Adipose tissue (tissue), 3 donors: Measurements from ENCODE around the gene BGLAP. TPM values are rescaled to one million over a fixed set of nuclear protein-coding genes. Genes with fewer than 3 reads are reported as not detected.

ENCODE experiments used
- H3K27ac ChIP-seq: one replicate; pipeline ENCODE4 v1.5.1; 2013; ENCODE audit warnings: low read depth, low read length
- WGBS, 3 donors: extraction: QIAGEN DNeasy Blood & Tissue Kit; methylation state at CpG; one replicate each; pipeline ENCODE4 v1.1.7; 2013; 5-methylcytosine and 5-hydroxymethylcytosine counted together
- polyA plus RNA-seq, 3 donors: library from polyadenylated mRNA; stranded (reverse); fragments of 200-250 nt; gene quantifications; one replicate each; pipeline ENCODE4 v1.2.3, GENCODE V29; 2013
- donor health status: healthy with polysubstance abuse.
- donor health status: Bipolar disorder and iron deficiency.
- donor health status: healthy.

The BGLAP gene
- polyA plus RNA-seq, 3 donors = 0.31 to 2.8 (median 0.71) TPM

DNA sequence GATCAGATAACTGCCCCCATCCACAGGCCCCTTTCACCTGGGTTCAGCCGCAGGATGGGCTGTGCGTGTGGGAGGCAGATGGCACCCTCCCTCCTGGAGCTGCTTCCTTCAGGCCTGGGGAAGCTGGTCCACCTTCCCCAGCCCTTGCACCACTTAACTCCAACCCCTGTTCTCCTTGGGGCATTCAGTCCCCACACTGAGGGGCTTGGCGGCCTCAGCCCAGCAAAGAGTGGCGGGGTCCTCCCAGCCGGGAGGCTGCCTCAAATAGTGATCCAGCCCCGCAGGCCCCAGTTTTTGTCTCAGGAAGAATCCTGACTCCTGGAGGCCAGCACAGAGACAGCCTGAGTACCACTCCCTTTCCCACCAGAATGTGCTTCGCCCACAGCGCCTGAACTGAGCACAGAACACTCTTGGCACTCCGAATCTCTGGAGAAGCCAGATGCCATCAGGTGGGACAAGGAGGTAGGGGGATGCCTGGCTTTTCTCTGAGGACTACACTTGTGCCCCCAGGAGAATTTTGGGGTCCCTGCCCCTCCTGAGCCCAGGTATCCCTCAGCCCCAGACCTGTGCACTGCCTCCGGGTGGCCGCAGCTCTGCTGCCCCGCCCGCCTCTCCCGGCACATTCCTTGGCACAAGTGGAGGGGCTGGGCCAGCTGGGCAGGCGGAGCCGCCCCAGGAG, 4.9 kb downstream of the BGLAP start:
- H3K27ac ChIP-seq = no peak overlapping the region
- WGBS, 3 donors = 48 to 49% (median 49%) methylated on average over 16 of the region's 16 CpGs

DNA sequence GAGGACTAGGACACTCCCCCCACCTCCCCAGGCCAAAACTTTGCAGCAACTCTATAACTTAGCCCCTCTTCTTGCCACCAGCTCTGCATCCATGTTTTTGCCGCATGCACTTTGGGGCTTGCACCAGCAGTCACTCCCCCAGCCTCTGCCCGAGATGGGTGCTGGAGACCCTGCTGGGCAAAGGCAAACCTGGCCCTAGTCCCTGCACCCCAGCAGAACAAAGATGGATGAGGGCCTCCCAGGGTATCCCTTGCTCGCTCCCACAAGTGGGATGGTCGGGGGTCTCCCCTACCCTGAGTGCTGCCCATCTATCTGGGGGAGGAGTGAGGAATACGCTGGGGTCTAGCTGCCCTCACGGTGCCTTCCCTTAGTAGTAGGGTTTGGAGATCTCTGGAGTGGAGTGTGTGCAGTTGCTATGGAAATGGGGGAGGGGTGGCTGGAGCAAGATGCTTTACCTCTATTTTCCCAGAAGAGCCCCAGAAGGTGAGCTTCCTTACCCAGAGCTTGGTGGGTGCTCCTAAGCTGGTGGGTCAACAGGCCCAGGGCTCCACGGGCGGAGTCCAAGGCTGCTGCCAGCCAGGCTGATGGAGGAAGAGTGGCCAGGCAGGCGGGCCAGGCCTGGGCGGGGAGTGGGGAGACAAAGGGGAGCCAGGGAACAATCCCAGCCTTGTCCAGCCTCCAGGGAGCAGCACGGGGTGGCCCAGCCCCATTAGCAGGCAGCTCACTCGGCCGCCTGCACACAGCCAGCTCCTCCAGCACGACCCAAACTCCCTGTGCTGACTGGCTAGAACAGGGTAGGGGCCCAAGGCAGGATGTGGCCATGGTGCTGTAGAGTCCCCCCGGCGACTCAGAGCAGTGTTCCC, 5.7 kb downstream of the BGLAP start, which contains the start of gene PAQR6:
Gene PAQR6 (minus strand): TSS at position 597 of the 863 bp plus-strand sequence. CDS start 1,325 bp downstream, outside the sequence.
- no peak within 1 kb of the TSS for H3K27ac ChIP-seq
- WGBS, 3 donors = 32 to 69% (median 55%) methylated on average over 16 of the region's 16 CpGs

GRCh38 chr1:156248323-156248683, 6.3 kb downstream of the BGLAP start:
- no peak overlapping the region for H3K27ac ChIP-seq
- 67 to 87% (median 82%) methylated on average over 2 to 4 of the region's 4 CpGs for WGBS, 3 donors

DNA sequence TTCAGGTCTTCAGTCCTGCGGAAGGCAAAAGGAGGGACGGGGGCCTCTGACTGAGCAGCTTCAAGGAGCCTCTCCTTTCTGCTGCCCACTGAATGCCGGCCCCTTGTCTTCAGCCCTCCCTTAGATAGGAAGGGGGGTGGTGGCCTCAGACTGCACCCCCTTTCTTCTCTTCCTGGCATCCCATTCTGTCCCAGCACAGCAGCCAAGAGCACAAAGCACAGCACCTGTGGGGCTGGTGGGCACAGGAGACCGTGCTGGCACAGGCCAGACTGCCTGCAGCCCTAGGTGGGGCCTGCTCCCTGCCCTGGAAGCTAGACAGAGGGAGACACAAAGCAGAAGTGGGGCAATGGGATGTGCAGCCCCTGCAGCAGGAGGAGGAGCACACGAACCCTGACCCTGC, 7.6 kb downstream of the BGLAP start:
- 81 to 96% (median 83%) methylated on average over 5 of the region's 5 CpGs for WGBS, 3 donors
- no peak overlapping the region for H3K27ac ChIP-seq

DNA sequence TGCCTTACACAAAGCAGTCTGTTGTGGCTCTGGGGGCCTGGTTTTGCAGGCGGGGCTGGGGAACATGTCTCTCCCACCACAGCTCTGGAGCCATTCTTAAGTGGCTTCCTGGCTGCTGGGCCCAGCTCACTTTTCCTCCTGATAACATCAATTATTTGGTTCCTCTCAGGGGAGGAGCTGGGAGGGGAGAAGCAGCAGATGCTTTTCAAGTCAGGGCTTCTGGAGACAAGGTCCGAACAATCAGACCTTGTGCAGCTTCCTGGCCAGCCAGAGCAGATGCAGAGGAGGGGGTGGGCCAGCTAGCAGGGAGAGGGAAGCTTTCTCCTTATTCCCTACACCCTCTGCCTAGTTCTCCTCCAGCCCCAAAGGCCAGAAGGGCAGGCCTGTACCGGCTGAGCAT, 9.5 kb downstream of the BGLAP start:
- WGBS, 3 donors = 34 to 55% (median 43%) methylated on average over 3 of the region's 3 CpGs
- no peak overlapping the region for H3K27ac ChIP-seq

GRCh38 chr1:156253634-156254033, 11.7 kb downstream of the BGLAP start:
- 93 to 95% (median 93%) methylated on average over 3 of the region's 3 CpGs for WGBS, 3 donors
- no peak overlapping the region for H3K27ac ChIP-seq

- 71 to 91% (median 78%) methylated on average over 2 of the region's 2 CpGs for WGBS, 3 donors
- H3K27ac ChIP-seq = no peak overlapping the region
These were observed 15.7 kb downstream of the BGLAP start for GRCh38 chr1:156257711-156258110.

- 94 to 97% (median 96%) methylated on average over 8 of the region's 8 CpGs for WGBS, 3 donors
These were observed 16.9 kb downstream of the BGLAP start for GRCh38 chr1:156258859-156259258.

DNA sequence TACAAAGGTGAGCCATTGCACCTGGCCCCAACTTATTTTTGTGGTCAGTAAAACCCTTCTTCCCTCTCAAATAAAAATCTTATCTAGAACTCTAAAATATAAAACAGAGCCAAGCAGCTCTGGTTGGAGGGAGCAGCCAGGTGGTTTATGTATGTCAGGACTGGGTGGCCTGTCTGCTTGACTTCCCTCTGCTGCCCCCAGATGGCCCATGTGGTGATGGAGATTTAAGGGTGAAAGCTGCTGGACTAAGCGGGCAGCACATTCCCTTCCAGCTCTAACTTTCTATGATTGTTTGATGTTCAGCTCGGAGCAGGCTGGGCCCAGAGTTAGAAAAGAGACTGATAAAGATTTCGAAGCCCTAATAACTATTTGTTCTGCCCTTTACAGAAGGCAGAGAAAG, 17.8 kb downstream of the BGLAP start:
- 79 to 83% (median 81%) methylated on average over 3 of the region's 3 CpGs for WGBS, 3 donors

More at GRCh38 chr1:156258859-156259258, 16.9 kb downstream of the BGLAP start:
- H3K27ac ChIP-seq = no peak overlapping the region

DNA sequence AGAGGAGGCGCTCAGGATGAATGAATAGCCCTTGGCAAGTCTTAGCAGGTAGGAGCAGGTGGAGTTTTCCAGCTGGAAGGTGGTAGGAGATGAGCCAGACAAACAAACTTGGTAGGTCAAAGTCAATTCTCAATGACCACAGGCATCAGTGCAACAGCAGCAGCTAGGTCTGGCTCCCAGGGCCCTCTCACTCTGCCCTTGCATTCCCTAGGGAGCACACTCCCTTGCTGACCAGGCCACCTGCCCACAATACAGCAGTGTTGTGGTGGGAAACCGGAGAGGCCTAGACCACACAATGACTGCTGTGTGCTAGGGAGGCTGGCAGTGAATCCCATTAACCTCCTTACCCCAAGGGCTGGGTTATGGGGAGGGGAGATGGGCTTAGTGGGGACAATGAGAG, 18.9 kb downstream of the BGLAP start:
- H3K27ac ChIP-seq = no peak overlapping the region
- WGBS, 3 donors = 85 to 100% (median 91%) methylated on average over 2 of the region's 2 CpGs

More for the DNA sequence above, 17.8 kb downstream of the BGLAP start:
- no peak overlapping the region for H3K27ac ChIP-seq

- H3K27ac ChIP-seq = no peak overlapping the region
- WGBS, 3 donors = 83 to 86% (median 85%) methylated on average over 9 of the region's 9 CpGs
These were observed 20.7 kb downstream of the BGLAP start for GRCh38 chr1:156262461-156263287.

GRCh38 chr1:156263288-156263655, 21.3 kb downstream of the BGLAP start:
- WGBS, 3 donors = 82 to 93% (median 91%) methylated on average over 9 of the region's 9 CpGs
- H3K27ac ChIP-seq = no peak overlapping the region

DNA sequence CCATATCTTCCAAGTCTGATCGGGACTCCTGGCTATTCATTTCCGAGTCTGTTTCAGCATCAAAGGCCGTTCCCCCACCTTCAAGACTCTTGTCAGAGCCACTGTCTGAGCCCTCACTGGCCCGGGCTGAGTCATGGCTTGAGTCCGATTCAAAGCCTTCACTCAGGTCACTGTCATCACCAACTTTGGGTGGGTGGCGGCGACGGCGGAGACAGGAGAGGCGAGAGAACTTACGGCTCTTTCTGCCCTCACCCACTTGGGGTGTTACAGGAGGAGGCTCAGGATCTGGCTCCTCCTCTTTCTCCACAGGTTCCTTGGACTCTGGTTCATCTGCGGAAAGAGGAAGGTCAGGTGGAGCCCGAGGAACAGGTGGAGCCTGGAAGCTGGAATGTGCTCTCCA, 24.1 kb downstream of the BGLAP start:
- no peak overlapping the region for H3K27ac ChIP-seq
- 91 to 94% (median 92%) methylated on average over 13 of the region's 13 CpGs for WGBS, 3 donors

- 86 to 90% (median 87%) methylated on average over 4 of the region's 4 CpGs for whole genome bisulfite sequencing, 3 donors
- no peak overlapping the region for H3K27ac ChIP-seq
These were observed 26.4 kb downstream of the BGLAP start for GRCh38 chr1:156268336-156268735.

DNA sequence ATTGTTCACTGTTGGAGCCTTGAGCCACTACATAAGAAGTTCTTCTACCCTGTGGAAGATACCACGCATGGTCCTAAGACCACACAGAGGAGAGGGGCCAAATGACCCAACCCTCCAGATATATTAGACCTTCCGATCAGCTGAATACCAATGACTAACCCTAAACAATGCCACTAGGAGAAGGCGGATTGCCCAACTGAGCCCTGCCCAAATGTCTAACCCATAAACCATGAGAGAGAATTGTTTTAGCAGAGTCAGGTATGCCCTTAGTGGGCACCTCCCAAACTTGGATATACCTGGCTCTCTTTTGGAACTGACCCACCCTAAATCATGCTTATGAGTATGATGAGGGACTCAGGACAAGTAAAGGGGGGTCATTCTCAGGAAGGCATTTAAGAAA, 28.3 kb downstream of the BGLAP start:
- 93 to 96% (median 95%) methylated on average over 3 of the region's 3 CpGs for WGBS, 3 donors
- no peak overlapping the region for H3K27ac ChIP-seq

GRCh38 chr1:156276532-156276931, 34.5 kb downstream of the BGLAP start:
- no peak overlapping the region for H3K27ac ChIP-seq

- no peak overlapping the region for H3K27ac ChIP-seq
These were observed 35.0 kb downstream of the BGLAP start for GRCh38 chr1:156276966-156277381.

DNA sequence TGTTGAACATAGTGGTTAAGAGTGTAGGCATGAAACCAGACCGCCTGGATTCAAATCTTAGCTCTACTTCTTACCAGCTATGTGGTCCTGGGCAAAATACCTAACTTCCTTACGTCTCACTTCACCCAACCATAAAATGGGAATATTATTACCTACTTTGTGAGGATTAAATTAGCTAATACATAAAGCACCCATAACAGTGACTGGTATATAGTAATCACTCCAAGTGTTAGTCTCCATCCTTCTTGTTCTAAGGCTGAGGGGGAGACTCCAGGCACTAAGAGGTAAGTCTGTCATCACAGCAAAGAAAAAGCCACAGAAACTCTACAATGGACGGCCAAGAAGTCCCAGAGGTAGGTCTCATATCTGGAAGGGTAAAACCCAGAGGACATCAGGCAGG, 37.9 kb downstream of the BGLAP start:
- 85 to 90% (median 88%) methylated on average over 3 of the region's 3 CpGs for whole genome bisulfite sequencing, 3 donors
- no peak overlapping the region for H3K27ac ChIP-seq

More at GRCh38 chr1:156276966-156277381, 35.0 kb downstream of the BGLAP start:
- WGBS, 3 donors = 31 to 82% (median 50%) methylated on average over 6 of the region's 6 CpGs

DNA sequence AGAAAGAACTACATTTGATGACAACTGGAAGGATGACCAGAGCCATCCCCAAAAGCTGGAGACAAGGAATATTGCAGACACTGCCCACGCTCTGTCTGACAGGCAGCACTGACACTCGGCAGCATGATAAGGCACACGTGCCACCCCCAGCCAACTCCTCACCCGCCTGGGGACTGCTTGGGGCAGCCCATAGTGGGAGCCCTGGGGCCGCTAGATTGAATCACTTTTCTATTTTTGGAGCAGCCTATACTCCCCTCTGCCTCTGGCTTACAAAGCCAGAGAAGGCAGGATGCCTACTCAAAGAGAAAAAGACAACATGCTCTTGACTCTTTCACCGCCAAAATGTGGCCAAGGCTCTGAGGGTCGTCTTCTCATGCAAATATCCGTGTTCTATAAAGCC, 39.3 kb downstream of the BGLAP start:
- WGBS, 3 donors = 24 to 32% (median 30%) methylated on average over 8 of the region's 8 CpGs
- H3K27ac ChIP-seq = no peak overlapping the region
